ENCODE measurements around the gene COMMD1. TPM values are rescaled to one million over a fixed set of nuclear protein-coding genes. Genes with fewer than 3 reads are reported as not detected.
"Not testable (repeated sequence)": the region's sequence is repeated elsewhere in the genome, so short reads cannot be mapped to it uniquely, and the experiment has no call there.

COMMD1 gene
- polyA plus RNA-seq, 1 experiment: 44.6 TPM

DNA sequence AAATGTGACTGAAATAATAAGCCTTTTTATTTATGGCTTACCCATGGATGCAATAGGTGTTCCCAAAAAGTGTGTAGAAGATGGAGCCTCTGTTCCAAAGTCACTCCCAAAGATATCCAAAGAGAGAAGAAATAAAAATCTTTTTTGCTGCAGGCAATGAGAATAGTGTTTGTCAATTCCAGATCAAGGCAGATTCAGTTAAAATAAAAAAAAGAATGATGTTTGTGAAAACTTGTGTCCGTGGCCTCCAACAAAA, 43.9 kb downstream of the COMMD1 start:
- no peaks in the 10 kb centered on the region for H3K36me3 ChIP-seq (ENCODE audit: control insufficient read depth, insufficient read depth, low read length)
- CTCF ChIA-PET: no interaction called here
- POLR2A ChIA-PET: no interaction called here
- TF ChIP-seq CTCF (IDR thresholded peaks at IDR 0.05; ENCODE audit: insufficient read depth, low read depth, low read length): no peak
- H3K4me3 ChIP-seq (ENCODE audit: low read depth, low read length): no peak overlapping the region
- H3K27me3 ChIP-seq (ENCODE audit: control insufficient read depth, insufficient read depth, low read length): no peaks in the 10 kb centered on the region
- no peak for DNase-seq (ENCODE audit: low read depth)

- ChIA-PET CTCF (no interaction called here), POLR2A (no interaction called here)
- no peak for TF ChIP-seq CTCF (IDR thresholded peaks at IDR 0.05; ENCODE audit: insufficient read depth, low read depth, low read length)
- no peaks in the 10 kb centered on the region for H3K36me3 ChIP-seq (ENCODE audit: control insufficient read depth, insufficient read depth, low read length)
- no peak for DNase-seq (ENCODE audit: low read depth)
- H3K27me3 ChIP-seq (ENCODE audit: control insufficient read depth, insufficient read depth, low read length): no peaks in the 10 kb centered on the region
- no peak overlapping the region for H3K4me3 ChIP-seq (ENCODE audit: low read depth, low read length)
These were observed 44.5 kb downstream of the COMMD1 start for GRCh38 chr2:61949714-61950560.

GRCh38 chr2:61950571-61951315, 45.3 kb downstream of the COMMD1 start:
- CTCF ChIA-PET: no interaction called here
- no peaks in the 10 kb centered on the region for H3K36me3 ChIP-seq (ENCODE audit: control insufficient read depth, insufficient read depth, low read length)
- no peak overlapping the region for H3K4me3 ChIP-seq (ENCODE audit: low read depth, low read length)
- POLR2A ChIA-PET: no interaction called here
- no peaks in the 10 kb centered on the region for H3K27me3 ChIP-seq (ENCODE audit: control insufficient read depth, insufficient read depth, low read length)
- TF ChIP-seq CTCF (IDR thresholded peaks at IDR 0.05; ENCODE audit: insufficient read depth, low read depth, low read length): no peak
- no peak for DNase-seq (ENCODE audit: low read depth)

GRCh38 chr2:61951881-61952280, 46.4 kb downstream of the COMMD1 start:
- ChIA-PET CTCF (interaction anchor here (0.9 to 1.0 kb wide), 2 partner anchors 14 to 167 kb away, joined by 3 to 4 read pairs; no protein-coding TSS in a partner anchor), POLR2A (no interaction called here)
- DNase-seq (ENCODE audit: low read depth): no peak
- Histone ChIP-seq H3K27me3 (ENCODE audit: control insufficient read depth, insufficient read depth, low read length) (no peaks in the 10 kb centered on the region), H3K4me3 (ENCODE audit: low read depth, low read length) (no peak overlapping the region), H3K36me3 (ENCODE audit: control insufficient read depth, insufficient read depth, low read length) (no peaks in the 10 kb centered on the region)
- no peak for TF ChIP-seq CTCF (IDR thresholded peaks at IDR 0.05; ENCODE audit: insufficient read depth, low read depth, low read length)

- CTCF ChIA-PET: interaction anchor here (0.9 to 1.0 kb wide), 2 partner anchors 13 to 167 kb away, joined by 3 to 4 read pairs; no protein-coding TSS in a partner anchor
These were observed 46.8 kb downstream of the COMMD1 start for GRCh38 chr2:61952288-61952687.

GRCh38 chr2:61954856-61955255, 49.4 kb downstream of the COMMD1 start:
- not testable (repeated sequence) for DNase-seq (ENCODE audit: low read depth)
- POLR2A ChIA-PET: interaction anchor here (0.5 kb wide), 1 partner anchor 853 kb away, joined by 6 read pairs; no protein-coding TSS in a partner anchor

More at GRCh38 chr2:61952288-61952687, 46.8 kb downstream of the COMMD1 start:
- no peak for DNase-seq (ENCODE audit: low read depth)
- Histone ChIP-seq H3K4me3 (ENCODE audit: low read depth, low read length) (no peak overlapping the region), H3K36me3 (ENCODE audit: control insufficient read depth, insufficient read depth, low read length) (no peaks in the 10 kb centered on the region), H3K27me3 (ENCODE audit: control insufficient read depth, insufficient read depth, low read length) (no peaks in the 10 kb centered on the region)
- TF ChIP-seq CTCF (IDR thresholded peaks at IDR 0.05; ENCODE audit: insufficient read depth, low read depth, low read length): no peak
- POLR2A ChIA-PET: no interaction called here

More at GRCh38 chr2:61954856-61955255, 49.4 kb downstream of the COMMD1 start:
- H3K36me3 ChIP-seq (ENCODE audit: control insufficient read depth, insufficient read depth, low read length); H3K27me3 ChIP-seq (ENCODE audit: control insufficient read depth, insufficient read depth, low read length); H3K4me3 ChIP-seq (ENCODE audit: low read depth, low read length): not testable (repeated sequence)
- CTCF ChIA-PET: interaction anchor here (0.7 to 1.6 kb wide), 2 partner anchors 12 to 15 kb away, joined by 3 read pairs; no protein-coding TSS in a partner anchor

Measured in BJ (cell line).